ENCODE results near the gene SACS.
"Not testable (repeated sequence)": the region's sequence is repeated elsewhere in the genome, so short reads cannot be mapped to it uniquely, and the experiment has no call there.

The SACS gene

GRCh38 chr13:23408026-23408425 lies 25.5 kb downstream of the SACS start:
- DNase-seq (ENCODE audit: low read depth): no peak

GRCh38 chr13:23401156-23401555 lies 32.3 kb downstream of the SACS start:
- DNase-seq (ENCODE audit: low read depth): not testable (repeated sequence)

- DNase-seq (ENCODE audit: low read depth): no peak
Measured at GRCh38 chr13:23399347-23399746, 34.2 kb downstream of the SACS start.

- DNase-seq (ENCODE audit: low read depth): no peak
Measured at GRCh38 chr13:23394821-23395220, 38.7 kb downstream of the SACS start.

- DNase-seq (ENCODE audit: low read depth): no peak
Measured at GRCh38 chr13:23392925-23393645, 40.4 kb downstream of the SACS start.

GRCh38 chr13:23392313-23392712 lies 41.2 kb downstream of the SACS start:
- DNase-seq (ENCODE audit: low read depth): no peak

GRCh38 chr13:23391752-23392151 lies 41.8 kb downstream of the SACS start:
- no peak for DNase-seq (ENCODE audit: low read depth)

GRCh38 chr13:23386533-23386932 lies 47.0 kb downstream of the SACS start:
- DNase-seq (ENCODE audit: low read depth): no peak

- no peak for DNase-seq (ENCODE audit: low read depth)
Measured at GRCh38 chr13:23385931-23386330, 47.6 kb downstream of the SACS start.

GRCh38 chr13:23384111-23384510 lies 49.4 kb downstream of the SACS start:
- DNase-seq (ENCODE audit: low read depth): no peak

- DNase-seq (ENCODE audit: low read depth): no peak
Measured at GRCh38 chr13:23383151-23383550, 50.4 kb downstream of the SACS start.

GRCh38 chr13:23381866-23382265 lies 51.6 kb downstream of the SACS start:
- DNase-seq (ENCODE audit: low read depth): no peak

- DNase-seq (ENCODE audit: low read depth): peak; percentile 63
Measured at GRCh38 chr13:23380534-23380933, 53.0 kb downstream of the SACS start.

- peak; percentile 95 for DNase-seq (ENCODE audit: low read depth)
Measured at GRCh38 chr13:23377983-23378632, 55.4 kb downstream of the SACS start.

- no peak for DNase-seq (ENCODE audit: low read depth)
Measured at GRCh38 chr13:23377579-23377978, 55.9 kb downstream of the SACS start.

GRCh38 chr13:23375001-23375971 lies 58.2 kb downstream of the SACS start:
- DNase-seq (ENCODE audit: low read depth): peak; percentile 91

GRCh38 chr13:23372264-23372906 lies 61.1 kb downstream of the SACS start:
- DNase-seq (ENCODE audit: low read depth): no peak

GRCh38 chr13:23367907-23368306 lies 65.6 kb downstream of the SACS start:
- DNase-seq (ENCODE audit: low read depth): no peak

GRCh38 chr13:23365652-23366051 lies 67.8 kb downstream of the SACS start:
- DNase-seq (ENCODE audit: low read depth): no peak

- no peak for DNase-seq (ENCODE audit: low read depth)
Measured at GRCh38 chr13:23359882-23360281, 73.6 kb downstream of the SACS start.

- no peak for DNase-seq (ENCODE audit: low read depth)
Measured at GRCh38 chr13:23357349-23357748, 76.2 kb downstream of the SACS start.

GRCh38 chr13:23356368-23356767 lies 77.1 kb downstream of the SACS start:
- no peak for DNase-seq (ENCODE audit: low read depth)
